RWPE2 (cell line): Measurements from ENCODE around the gene NUTM2F.
"Not testable (repeated sequence)": the region's sequence is repeated elsewhere in the genome, so short reads cannot be mapped to it uniquely, and the experiment has no call there.

Experiments
- ATAC-seq: fragments of 200-7000 bp; cut with Tn5 transposase; 3 replicates; pipeline ENCODE4 v1.9.1; 2021; ENCODE audit warnings: low read depth
- DNase-seq: peaks from one replicate; pipeline ENCODE4 v3.0.0-alpha.2; 2020; ENCODE audit warnings: low spot score
- H3K27ac ChIP-seq: fragments of 450-650 bp; 2 replicates; pipeline ENCODE4 v1.5.1; 2017; ENCODE audit warnings: mild to moderate bottlenecking; ENCODE audit not compliant: poor library complexity, severe bottlenecking
- H3K27me3 ChIP-seq: fragments of 250-450 bp; sonication (Bioruptor Pico); 2 replicates; pipeline ENCODE4 v1.5.1; 2021; ENCODE audit warnings: mild to moderate bottlenecking, moderate library complexity; ENCODE audit not compliant: insufficient read depth, poor library complexity, severe bottlenecking
- H3K36me3 ChIP-seq: fragments of 250-450 bp; sonication (Bioruptor Pico); 2 replicates; pipeline ENCODE4 v1.5.1; 2020; ENCODE audit warnings: low read depth, mild to moderate bottlenecking, moderate library complexity
- H3K4me1 ChIP-seq: fragments of 250-450 bp; sonication (Bioruptor Pico); 2 replicates; pipeline ENCODE4 v1.5.1; 2021; ENCODE audit warnings: mild to moderate bottlenecking, moderate library complexity; ENCODE audit not compliant: insufficient read depth, poor library complexity, severe bottlenecking
- H3K4me3 ChIP-seq: fragments of 250-450 bp; sonication (Bioruptor Pico); 2 replicates; pipeline ENCODE4 v1.5.1; 2021; ENCODE audit warnings: mild to moderate bottlenecking, moderate library complexity; ENCODE audit not compliant: severe bottlenecking
- H3K9me3 ChIP-seq: fragments of 250-450 bp; sonication (Bioruptor Pico); 2 replicates; pipeline ENCODE4 v1.5.1; 2021; ENCODE audit warnings: mild to moderate bottlenecking, moderate library complexity; ENCODE audit not compliant: severe bottlenecking

The NUTM2F gene

GRCh38 chr9:94328544-94328943 is at the start of gene NUTM2F:
Gene NUTM2F, minus strand, starts transcription at chr9:94328644. Its CDS starts 21 bp downstream, at chr9:94328623.
- ATAC-seq, H3K27ac ChIP-seq, H3K36me3 ChIP-seq, H3K9me3 ChIP-seq, H3K4me1 ChIP-seq, H3K4me3 ChIP-seq, DNase-seq, H3K27me3 ChIP-seq: not testable (repeated sequence)

DNA sequence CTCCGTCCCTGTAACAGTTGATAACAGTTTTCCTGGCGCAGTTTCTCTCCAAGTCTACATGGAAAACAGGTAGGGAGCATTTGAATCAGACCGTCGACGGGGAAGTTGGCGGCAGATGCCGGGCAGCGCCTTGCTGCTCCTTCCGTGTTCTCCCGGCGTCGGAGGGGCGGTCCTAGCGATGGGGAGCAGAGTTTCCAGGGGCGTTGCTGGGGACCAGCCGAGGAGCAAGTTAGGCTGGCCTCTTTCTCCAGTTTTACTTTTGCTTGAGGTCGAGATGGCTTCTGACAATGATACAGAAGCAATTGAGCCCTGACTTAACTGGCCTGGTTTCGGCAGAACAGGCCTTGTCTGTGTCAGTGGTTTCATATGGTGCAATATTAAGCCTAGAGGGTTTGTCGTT is 46.8 kb upstream of the NUTM2F start:
- H3K4me3 ChIP-seq = peak overlapping the region; percentile 83
- not testable (repeated sequence) for H3K36me3 ChIP-seq, DNase-seq, H3K27me3 ChIP-seq, H3K4me1 ChIP-seq, H3K27ac ChIP-seq, H3K9me3 ChIP-seq
- ATAC-seq = peak; percentile 62

DNA sequence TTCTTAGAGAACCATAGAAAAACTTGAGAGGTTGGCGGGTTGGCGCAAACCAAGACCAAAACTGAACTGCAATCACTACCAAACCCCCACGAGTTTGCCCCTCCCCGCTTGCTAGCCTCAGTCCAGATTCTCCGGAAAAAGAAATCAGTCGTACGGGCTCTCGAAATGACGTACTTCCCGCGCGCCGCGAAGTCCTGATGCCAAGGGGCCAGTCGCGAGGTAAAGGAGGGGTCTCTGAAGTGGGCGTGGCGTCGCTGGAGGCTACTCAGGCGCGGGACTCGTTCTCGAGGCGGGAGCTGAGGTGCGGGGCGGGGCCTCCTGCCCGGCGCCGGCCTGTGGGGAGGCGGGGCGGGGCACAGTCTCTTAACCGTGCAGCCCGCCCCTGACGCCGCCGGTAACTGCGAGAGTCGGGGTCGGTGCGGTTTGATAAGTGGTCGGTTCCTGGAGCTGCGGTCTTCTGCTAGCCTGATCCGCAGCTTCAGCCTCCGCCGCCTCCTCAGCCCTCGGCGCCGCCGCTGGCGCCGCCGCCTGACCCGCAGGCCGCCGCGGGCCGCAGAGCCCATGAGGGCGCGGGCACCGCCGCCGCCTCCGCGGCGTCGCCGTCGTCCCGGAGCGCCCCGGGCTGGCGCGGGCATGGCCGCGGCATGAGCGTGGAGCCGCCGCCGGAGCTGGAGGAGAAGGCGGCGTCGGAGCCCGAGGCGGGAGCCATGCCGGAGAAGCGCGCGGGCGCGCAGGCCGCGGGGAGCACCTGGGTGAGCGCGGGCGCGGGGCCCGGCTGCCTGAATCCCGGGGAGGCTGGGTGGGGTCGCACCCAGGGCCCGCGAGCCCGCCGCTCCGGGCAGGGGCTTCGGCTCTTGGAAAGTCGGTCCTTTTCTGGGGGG is 46.0 kb upstream of the NUTM2F start:
- not testable (repeated sequence) for H3K4me1 ChIP-seq, H3K27me3 ChIP-seq, H3K9me3 ChIP-seq, H3K36me3 ChIP-seq
- DNase-seq (peak; percentile 88), ATAC-seq (peak; percentile 95)
- peak overlapping the region; percentile 40 for H3K27ac ChIP-seq
- peak overlapping the region; percentile 83 for H3K4me3 ChIP-seq

- H3K4me3 ChIP-seq = peak overlapping the region; percentile 83
- H3K36me3 ChIP-seq, H3K27me3 ChIP-seq, H3K9me3 ChIP-seq, ATAC-seq, DNase-seq, H3K4me1 ChIP-seq: not testable (repeated sequence)
- peak overlapping the region; percentile 40 for H3K27ac ChIP-seq
Measured at GRCh38 chr9:94373779-94374175, 45.3 kb upstream of the NUTM2F start.

GRCh38 chr9:94370266-94370665 is 41.8 kb upstream of the NUTM2F start:
- not testable (repeated sequence) for H3K27me3 ChIP-seq, H3K36me3 ChIP-seq, H3K4me3 ChIP-seq, H3K27ac ChIP-seq, DNase-seq, ATAC-seq, H3K9me3 ChIP-seq, H3K4me1 ChIP-seq

GRCh38 chr9:94364093-94364614 is 35.7 kb upstream of the NUTM2F start:
- not testable (repeated sequence) for H3K4me1 ChIP-seq, H3K36me3 ChIP-seq, H3K27me3 ChIP-seq, H3K27ac ChIP-seq, H3K9me3 ChIP-seq, H3K4me3 ChIP-seq, ATAC-seq, DNase-seq

GRCh38 chr9:94357158-94357557 is 28.7 kb upstream of the NUTM2F start:
- ATAC-seq, H3K36me3 ChIP-seq, H3K4me3 ChIP-seq, H3K4me1 ChIP-seq, H3K27me3 ChIP-seq, H3K27ac ChIP-seq, DNase-seq, H3K9me3 ChIP-seq: not testable (repeated sequence)

- not testable (repeated sequence) for H3K27me3 ChIP-seq, H3K9me3 ChIP-seq, H3K27ac ChIP-seq, H3K4me3 ChIP-seq, H3K4me1 ChIP-seq, H3K36me3 ChIP-seq, DNase-seq
- 0 out of 3 replicates have a peak, but pooled peaks have one; percentile 14 for ATAC-seq
Measured at GRCh38 chr9:94351901-94352723, 23.7 kb upstream of the NUTM2F start.

GRCh38 chr9:94348754-94349153 is 20.3 kb upstream of the NUTM2F start:
- not testable (repeated sequence) for H3K27me3 ChIP-seq, DNase-seq, H3K27ac ChIP-seq, H3K4me1 ChIP-seq, H3K9me3 ChIP-seq, H3K4me3 ChIP-seq, H3K36me3 ChIP-seq, ATAC-seq

GRCh38 chr9:94347451-94347850 is 19.0 kb upstream of the NUTM2F start:
- not testable (repeated sequence) for H3K27me3 ChIP-seq, H3K27ac ChIP-seq, H3K36me3 ChIP-seq, H3K4me3 ChIP-seq, ATAC-seq, H3K9me3 ChIP-seq, DNase-seq, H3K4me1 ChIP-seq

- H3K27ac ChIP-seq, H3K36me3 ChIP-seq, DNase-seq, H3K4me1 ChIP-seq, H3K9me3 ChIP-seq, ATAC-seq, H3K27me3 ChIP-seq, H3K4me3 ChIP-seq: not testable (repeated sequence)
Measured at GRCh38 chr9:94341703-94342102, 13.3 kb upstream of the NUTM2F start.
